GM21447 (cell line): Measurements from ENCODE around the gene AIFM2.
A peak's percentile ranks its signal among the peaks of the same experiment; 100 is the strongest.
"Not testable (repeated sequence)": the region's sequence is repeated elsewhere in the genome, so short reads cannot be mapped to it uniquely, and the experiment has no call there.

Experiments used
- ATAC-seq: cut with Tn5 transposase; IDR thresholded peaks from one replicate; pipeline ENCODE4 v1.9.1; 2021; ENCODE audit not compliant: unreplicated experiment

The AIFM2 gene

GRCh38 chr10:70123817-70124216 is 8.8 kb downstream of the AIFM2 start:
- no peak for ATAC-seq

GRCh38 chr10:70123166-70123565 is 9.5 kb downstream of the AIFM2 start:
- not testable (repeated sequence) for ATAC-seq

GRCh38 chr10:70122742-70123141 is 9.9 kb downstream of the AIFM2 start:
- ATAC-seq, result no peak

DNA sequence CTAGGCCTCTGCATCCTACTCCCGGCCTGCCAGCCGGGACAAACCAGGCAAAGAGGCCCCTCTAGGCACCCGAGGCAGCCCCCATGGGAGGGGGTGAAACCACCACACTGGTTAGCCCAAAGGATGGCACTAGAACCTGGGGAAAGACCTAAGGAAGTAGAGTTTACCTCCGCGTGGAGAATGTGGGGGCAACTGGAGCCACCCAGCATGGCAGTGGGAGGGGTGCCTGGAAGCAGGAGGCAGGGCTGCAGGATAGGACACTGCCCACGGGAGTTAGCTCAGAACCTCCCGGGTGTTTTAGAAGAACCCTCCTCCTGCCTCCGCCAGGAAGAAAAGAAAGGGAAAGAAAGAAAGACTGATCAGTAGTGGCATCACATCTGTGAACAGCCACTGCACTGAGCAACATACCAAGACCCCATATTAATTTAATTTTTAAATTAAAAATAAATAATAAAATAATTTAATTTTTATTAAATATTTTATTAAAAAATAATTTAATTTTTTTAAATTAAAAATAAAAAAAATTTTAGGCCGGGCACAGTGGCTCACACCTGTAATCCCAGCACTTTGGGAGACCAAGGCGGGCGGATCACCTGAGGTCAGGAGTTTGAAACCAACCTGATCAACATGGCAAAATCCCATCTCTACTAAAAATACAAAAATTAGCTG is 11.2 kb downstream of the AIFM2 start:
- ATAC-seq, result no peak

DNA sequence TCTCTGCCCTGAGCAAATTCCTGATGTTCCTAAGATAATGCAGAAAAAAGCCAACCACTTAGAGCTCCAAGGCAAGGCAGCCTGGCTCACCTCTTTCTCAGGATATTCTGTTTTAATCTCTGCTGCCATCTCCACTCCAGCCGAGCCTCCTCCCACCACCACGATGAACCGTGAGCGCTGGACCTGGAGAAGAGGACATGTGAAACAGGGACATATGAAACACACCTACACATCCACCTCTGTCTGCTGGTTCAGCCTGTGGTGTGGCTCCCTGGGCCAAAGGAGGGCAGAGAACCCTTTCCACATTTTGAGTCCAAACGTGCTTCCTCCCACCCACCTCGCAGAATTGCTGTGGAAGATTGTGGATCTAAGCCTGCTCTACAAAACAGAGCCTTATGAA is 12.2 kb downstream of the AIFM2 start:
- ATAC-seq, result no peak

DNA sequence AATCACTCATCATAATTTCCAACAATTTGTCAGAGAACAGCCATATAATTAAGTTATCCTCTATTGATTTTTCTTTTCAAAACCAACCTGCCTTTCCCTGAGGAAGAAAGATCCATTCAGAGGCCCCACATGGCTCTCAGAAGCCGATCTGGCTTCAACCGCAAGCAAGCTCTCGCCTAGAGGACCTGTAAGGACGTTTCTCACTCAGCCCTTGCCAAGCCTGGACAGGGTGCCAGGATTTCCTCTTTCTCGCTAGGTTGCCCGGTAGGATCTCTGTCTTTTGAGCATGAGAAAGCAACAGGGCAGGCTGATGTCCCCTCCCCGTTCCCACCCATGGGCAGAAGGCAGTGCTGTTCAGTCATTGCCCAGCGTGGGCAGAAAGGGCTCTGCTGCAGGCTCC is 13.0 kb downstream of the AIFM2 start:
- ATAC-seq, result no peak

DNA sequence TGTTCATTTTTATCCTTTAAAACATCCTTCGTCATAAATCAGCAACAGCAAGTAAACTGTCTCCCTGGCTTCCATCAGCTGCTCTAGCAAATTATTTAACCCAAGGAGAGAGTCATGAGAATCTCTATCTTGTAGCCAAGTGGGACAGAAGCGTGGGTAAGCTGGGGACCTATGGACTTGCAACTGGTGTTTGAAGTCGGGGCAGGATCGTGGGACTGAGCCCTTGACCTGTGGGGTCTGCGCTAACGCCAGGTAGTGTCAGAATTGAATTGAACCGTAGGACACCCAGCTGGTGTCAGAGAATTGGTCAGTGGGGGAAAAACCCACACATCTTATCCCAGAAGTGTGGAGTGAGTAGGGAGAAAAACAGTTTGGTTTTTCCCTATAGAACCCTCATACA is 13.4 kb downstream of the AIFM2 start:
- no peak for ATAC-seq

DNA sequence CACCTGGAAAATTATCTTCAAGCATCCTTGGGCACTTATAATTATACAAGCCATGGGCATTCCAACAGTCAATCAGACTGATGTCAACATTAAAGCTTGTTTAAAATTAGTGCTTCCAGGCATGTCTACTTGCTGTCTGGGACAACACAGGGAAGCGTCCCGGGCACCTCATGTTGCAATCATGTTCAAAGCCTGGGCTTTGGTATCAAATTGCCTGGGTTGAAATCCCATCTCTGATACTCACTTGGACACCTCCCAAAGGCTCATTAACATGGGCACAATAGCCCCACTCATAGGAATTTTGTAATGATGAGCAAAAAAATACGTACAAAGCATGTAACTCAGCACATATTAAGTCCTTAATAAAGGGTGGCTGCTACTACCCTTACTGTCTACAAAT is 14.4 kb downstream of the AIFM2 start:
- no peak for ATAC-seq

- ATAC-seq, result no peak
Measured at GRCh38 chr10:70117646-70118045, 15.0 kb downstream of the AIFM2 start.

DNA sequence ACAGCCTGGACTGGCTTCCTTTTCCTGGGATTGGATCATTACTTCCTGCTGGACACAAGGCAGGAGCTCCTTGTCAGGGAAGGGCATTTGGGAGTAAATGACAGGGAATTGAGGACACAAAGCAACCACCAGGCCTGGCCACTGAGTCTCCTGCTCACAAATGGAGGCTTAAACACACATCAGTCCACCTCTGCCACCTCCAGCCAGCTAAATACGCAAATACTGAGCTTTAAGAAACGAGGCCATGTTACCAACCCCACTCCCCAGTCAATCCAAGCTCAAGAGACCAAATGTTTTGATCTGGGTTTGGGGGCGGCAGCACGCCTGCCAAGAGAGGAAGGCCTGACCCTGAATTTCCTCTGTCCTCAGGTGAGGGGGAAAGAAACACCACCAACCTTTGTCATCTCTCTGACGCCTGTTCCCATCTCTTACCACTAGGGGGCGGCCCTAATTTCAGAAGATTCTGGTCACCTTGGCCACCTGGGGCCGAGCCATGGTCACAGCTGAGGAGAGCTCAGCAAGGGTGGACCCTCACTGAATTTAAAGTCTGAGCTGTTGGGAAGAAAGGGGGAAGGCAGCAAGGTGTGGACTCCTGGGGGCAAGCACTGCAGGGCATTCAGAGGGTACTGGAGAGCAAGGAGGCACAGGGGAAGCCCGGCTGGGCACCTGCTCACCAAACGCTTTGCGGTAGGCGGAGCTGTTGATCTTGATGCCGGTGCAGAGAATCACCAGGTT is 16.5 kb downstream of the AIFM2 start:
- no peak for ATAC-seq

GRCh38 chr10:70114902-70115301 is 17.7 kb downstream of the AIFM2 start:
- no peak for ATAC-seq

- no peak for ATAC-seq
Measured at GRCh38 chr10:70112071-70112470, 20.6 kb downstream of the AIFM2 start.

DNA sequence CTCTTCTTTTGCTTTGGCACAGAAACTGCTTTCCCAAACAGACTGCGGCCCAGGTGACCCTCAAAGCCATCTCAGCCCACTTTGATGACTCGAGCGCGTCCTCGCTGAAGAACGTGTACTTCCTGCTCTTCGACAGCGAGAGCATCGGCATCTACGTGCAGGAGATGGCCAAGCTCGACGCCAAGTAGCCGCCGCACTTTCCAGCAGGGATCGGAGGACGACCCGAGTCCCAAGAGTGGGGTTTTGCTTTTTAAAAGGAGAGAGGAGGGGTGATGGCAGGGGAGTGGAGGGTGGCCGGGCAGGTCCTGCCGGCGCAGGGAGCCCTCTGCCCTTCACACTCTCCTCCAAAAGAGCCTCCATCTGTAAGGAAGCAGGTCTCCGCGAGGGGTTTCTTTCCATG is 21.1 kb downstream of the AIFM2 start:
- ATAC-seq, result no peak

- no peak for ATAC-seq
Measured at GRCh38 chr10:70109064-70109729, 23.4 kb downstream of the AIFM2 start.

DNA sequence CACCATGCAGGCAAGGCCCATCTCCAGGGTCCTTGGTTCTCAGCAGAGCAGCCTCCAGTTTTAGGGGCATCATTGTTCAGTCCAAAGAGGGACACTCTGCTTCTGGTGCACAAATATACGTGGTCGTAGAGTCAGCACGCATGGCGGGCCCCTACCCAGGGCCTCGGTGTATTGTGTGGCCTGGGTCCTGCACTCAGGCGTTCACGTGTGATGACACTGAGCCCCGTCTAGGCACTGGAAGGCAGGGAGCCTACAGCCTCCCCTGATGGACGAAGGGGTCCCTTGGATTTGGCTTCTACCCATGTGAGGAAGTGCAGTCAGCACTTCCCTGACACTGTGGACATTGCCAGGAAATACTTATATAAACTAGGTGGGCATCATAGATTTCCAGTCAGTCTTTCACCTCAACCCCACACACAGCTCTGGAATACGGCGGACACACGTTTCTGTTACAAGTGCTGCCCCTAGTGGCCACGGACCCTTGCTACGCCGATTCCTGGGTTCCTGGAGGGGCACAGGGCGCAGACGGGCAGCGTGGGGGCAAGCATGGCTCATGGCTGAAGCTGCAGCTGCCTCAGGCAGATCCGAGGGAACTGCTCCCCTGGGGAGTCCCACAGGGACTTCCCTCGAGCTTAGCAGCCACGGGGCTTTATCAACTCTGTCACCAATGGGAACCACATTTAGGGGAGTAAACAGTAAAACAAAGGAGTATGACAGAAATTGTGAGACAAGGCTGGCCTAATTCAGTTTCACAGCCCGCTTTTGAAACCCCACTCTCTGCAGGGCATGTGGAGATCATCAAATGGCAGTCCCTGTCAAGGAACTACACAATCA is 25.4 kb downstream of the AIFM2 start:
- peak; percentile 60 for ATAC-seq

DNA sequence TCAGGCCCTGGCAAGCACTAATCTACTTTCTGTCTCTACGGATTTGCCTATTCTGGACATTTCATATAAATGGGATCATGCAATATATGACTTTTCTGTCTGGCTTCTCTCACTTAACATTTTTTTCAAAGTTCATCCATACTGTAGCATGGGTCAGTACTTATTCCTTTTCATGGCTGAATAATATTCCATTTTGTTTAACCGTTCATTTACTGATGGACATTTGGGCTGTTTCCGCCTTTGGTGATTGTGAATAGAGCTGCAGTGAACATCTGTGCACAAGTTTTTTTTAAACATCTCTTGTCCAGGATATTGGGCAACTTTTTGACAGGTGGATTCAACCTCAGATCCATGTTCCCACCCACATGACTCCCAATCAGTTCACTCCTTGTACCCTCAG is 31.0 kb downstream of the AIFM2 start:
- no peak for ATAC-seq

DNA sequence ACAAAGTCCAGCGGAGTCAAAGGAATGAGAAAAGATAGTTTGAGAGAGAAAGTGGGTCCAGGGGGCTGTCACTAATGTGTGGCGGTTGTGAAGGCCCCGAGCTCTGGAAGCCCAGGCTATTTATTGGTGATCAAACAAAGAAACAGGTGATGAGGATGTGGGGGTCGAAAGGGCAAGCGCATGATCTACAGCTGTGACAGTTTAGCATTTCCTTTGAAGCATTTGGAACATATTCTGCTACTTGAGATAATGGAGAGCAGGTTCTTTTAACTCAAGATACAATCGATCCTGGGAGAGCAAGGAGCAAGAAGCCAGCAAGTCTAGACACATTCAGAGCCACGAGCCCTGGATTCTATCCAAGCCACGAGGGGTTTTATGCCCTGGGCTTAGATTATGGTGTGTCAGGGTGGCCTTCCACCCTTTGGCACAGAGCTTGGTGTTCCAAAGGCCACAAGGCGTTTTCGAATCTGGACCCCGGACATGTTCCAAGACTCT is 31.5 kb downstream of the AIFM2 start:
- not testable (repeated sequence) for ATAC-seq

DNA sequence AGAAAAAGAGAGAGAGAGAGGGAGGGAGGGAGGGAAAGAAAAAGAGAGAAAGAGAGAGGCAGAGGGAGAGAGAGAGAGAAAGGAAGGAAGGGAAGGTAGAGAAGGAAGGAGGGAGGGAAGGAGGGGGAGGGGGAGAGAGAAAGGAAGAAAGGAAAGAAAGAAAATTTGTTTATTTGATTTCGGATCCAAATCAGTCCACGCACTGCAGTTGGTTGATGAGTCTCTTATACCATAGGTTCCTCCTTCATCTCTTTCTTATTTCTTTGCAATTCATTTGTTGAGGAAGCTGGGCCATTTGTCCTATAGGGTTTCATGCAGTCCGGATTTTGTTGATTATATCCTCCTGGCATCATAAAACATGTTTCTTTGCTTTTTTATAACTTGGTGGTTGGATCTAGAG is 34.4 kb downstream of the AIFM2 start:
- no peak for ATAC-seq

DNA sequence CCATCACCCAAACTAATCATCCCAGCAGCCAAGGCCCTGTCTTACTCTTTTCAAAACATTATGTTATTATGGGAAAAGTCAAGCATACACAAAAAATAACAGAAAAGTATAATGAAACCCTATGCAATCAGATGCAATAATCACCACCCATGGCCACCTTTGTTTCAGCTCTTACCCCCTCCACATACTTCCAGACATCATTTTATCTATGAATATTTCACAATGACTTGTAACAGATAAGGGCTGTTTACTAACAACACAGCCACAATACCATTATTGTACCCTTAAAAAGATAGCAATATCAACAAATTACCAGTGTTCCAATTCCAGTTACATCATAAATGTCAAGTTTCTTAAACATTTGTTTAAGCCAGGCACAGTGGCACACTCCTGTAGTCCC is 35.2 kb downstream of the AIFM2 start:
- ATAC-seq, result no peak

- ATAC-seq, result no peak
Measured at GRCh38 chr10:70096705-70097420, 35.8 kb downstream of the AIFM2 start.
